Activated T-cell treated with anti-CD3 and anti-CD28 coated beads for 24 hours (primary cell): ENCODE data around the gene CYP46A1.

Experiments used
- DNase-seq: peaks from one replicate; pipeline ENCODE4 v3.0.0-alpha.2; 2020; ENCODE audit warnings: low read depth

The CYP46A1 gene

DNA sequence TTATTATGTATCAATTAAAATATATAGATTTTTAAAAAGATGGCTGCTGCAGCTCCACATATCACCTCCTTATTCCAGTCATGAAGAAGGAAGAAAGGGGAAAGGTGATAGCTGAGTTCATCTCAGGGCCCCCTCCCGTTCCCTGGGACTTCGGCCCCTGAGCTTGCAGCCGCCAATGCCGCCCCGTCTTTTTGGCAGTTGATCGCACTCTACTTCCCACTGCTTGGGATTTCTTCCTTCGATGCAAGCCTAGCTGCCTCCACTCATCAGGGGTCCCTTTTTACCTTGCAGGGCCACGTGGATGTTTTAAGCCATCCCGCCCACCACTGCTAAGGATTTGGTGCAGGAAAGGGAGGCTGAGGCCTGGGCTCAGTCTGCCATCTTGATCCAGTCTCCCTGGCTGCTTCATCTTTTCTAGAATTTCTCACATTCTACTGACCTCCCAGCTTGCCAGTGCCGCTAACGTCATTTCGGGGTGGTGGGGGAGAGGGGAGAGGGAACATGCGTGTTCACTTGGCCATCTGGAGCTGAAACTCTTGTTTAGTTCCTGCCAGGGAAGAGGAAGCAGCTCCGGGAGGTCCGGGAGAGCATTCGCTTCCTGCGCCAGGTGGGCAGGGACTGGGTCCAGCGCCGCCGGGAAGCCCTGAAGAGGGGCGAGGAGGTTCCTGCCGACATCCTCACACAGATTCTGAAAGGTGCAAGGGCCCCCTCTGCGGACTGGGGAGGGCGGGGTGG, 31.3 kb downstream of the CYP46A1 start:
- no peak for DNase-seq

DNA sequence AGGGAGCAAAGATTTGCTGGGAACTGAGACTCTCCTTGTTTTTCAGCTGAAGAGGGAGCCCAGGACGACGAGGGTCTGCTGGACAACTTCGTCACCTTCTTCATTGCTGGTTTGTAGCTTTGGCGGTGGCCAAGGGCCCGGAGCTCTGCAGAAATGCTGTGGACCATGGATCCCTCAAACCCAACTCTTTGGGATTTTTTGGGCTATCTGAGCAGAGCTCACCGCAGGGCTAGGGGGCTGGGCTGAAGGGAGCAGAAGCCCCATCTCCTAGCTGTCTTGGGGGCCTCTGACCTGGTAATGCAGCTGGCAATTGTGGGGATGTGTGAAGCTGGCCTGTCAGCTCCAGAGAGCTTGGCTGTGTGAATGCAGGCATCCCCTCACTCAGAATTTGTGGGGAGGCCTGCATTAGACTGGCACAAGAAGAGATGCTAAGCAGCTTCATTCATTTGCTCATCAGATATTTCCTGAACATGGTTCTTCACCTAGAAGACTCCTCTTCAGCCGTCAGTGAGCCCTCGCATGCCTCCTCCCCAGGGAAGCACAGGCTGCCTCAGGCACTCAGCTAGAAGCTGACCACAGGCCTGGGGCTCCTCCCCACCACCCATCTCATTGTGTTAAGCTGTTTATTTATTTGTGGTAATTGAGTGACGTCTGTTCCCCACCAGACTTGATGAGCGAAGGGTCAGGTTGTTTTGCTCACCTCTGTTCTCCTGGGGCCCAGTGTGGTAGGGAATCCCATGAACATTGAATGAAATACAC, 32.2 kb downstream of the CYP46A1 start:
- DNase-seq, result no peak

DNA sequence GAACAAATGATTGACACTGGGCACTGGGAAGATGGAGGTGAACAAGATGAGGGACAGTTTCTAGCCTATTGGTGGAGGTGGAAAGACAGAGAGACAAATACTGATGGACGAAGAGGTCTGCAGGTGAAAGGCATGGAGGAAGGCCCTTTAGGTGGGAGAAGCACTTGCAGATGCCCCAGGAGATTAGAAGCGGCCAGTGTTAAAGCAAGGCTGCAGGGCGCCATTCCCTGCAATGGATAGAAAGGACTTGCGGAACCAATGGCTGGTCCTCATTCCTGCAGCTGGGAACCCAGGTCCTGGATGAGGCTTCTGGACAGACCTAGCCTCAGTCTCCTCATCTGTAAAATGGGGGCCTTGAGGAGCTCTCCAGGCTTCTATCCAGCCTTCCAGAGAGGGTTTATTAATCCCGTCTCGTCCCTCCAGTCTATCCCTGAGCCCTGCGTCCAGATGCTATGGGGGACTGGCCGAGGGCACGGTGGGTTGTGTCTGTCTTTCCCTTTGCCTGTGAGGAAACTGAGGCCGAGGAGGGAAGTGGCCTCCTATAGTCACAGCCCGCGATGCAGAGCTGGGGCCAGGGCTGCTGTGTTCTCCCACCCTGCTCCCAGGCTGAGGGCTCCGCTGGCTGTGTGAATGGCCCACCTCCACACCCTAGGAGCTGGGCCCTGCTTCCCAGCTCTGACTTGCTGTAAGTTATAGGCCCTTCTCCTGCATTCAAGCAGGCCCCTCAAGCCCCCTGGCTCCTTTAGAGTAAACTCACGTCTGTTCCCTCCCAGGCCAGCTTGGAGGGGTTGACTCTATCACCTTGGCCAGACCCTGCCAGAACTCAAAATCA, 33.0 kb downstream of the CYP46A1 start:
- no peak for DNase-seq

DNA sequence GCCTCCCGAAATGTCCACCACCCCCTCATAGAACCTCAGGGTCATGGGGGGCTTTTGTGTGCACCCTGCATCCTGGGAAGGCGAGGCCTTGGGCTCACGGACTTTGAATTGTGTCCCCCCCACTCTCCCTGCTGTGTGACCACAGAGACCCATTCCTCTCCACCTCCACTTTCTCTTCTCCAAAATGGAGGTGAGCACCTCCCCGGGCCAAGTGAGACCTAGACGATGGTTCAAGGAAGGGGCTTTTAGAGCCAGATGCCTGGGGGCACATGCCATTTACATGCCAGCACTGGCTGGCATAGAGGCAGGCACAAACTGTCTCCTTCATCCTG, 33.5 kb downstream of the CYP46A1 start:
- DNase-seq, result no peak

DNA sequence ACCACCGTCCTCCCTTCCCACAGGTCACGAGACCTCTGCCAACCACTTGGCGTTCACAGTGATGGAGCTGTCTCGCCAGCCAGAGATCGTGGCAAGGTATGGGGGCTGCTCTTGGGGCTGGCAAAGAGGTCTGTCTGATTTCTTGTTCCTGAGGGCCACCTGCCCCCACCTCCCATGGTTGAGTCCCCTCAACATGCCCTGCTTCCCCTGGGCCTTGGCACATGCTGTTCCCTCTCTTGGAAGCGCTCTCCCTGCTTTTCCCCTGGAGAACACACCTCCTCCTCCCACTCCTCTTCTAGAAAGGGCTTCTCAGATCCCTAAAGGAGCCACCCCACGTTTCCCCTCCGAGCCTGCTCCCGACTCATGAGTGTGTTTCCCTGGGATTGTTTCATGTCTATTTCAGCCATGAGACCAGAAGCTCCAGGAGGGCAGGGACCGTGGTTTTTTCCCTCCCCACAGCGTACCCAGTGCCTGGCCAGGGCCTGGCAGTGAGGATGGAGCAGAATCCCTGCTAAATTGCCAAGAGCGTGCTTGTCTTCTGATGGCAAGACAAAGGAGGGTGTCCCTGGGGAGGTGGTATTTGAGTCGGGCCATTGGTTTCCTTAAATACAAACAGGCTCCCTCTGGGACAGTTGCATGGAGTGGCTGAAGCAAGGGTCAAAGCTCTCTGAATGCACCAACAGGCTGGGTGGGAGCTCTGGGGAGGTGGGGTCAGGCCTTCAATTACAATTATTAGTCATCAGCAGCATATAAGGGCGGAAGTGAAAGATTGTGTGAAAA, 34.1 kb downstream of the CYP46A1 start:
- DNase-seq, result no peak

DNA sequence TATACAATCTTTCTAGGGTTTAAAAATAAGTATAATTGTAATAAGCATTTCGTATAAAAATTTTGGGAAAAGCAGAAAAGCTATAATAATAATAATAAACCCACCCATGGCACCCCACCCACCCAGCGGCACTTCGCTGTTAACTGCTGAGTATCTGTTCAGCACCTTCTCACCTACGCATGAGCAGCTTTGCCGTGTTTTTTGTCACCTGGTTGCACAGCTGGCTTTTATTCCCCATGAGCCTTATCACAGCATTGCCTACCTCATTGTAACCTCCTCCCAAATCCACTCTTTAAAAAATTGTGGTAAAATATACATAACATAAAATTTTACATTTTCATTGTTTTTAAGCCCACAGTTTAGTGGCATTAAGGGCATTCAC, 34.7 kb downstream of the CYP46A1 start:
- DNase-seq, result no peak

DNA sequence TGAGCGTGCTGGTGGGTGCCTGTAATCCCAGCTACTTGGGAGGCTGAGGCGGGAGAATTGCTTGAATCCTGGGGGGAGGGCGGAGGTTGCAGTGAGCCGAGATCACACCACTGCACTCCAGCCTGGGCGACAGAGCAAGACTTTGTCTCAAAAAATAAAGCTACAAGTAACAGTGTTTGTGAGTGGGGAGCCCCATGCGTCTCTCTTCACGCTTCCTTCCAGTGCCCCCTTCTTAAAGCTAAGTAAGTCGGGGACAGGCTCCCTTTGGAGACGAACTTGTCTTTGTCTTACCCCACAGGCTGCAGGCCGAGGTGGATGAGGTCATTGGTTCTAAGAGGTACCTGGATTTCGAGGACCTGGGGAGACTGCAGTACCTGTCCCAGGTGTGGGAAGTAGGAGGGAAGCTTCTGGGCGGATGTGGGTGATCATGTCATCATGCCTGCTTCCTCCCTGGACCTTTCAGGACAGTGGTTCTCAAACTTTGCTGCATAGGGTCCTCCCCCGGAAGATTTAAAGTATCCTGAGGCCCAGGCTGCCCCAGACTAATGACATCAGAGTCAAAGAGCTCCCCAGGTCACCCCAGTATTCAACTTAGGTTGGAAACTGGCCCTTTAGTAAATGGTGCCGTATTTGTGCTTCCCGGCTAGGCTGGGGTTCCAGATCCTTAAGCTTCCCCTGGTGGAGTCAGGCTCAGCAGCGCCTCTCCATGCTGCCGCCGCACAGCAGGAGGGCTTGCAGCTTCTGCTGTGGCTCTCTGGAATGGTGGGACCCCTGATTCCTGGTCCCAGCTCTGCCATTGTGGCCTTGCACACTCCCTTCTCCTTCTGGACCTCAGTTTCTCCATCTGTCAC, 37.1 kb downstream of the CYP46A1 start:
- DNase-seq, result no peak

DNA sequence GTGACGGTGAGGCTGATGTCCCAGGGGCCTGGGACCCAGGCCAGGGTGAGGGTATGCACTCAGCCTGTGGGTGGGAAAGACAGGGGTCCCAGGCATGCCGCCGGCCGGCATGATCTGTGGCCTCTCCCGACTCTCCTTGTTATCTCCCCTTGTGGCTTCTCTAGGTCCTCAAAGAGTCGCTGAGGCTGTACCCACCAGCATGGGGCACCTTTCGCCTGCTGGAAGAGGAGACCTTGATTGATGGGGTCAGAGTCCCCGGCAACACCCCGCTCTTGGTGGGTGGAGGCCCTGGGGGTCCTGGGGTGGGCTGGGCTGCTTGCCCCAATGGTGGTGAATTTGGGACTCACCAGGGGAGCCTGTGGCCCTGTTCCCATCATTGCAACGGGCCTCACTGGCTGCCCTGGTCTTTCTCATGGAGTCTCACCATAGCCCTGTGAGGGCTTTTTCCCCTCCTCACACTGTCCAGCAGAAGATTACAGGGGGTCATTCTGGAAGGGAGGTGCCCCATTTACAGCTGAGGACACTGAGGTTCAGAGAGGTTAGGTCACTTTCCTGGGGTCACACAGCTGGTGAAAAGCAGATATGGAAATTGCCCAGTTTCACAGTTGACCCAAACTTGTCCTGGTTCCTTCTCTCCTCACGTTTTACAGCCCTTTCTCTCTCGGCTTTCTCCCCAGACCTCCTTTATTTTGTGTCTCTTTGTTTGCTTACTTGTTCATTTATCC, 37.9 kb downstream of the CYP46A1 start:
- DNase-seq, result no peak

DNA sequence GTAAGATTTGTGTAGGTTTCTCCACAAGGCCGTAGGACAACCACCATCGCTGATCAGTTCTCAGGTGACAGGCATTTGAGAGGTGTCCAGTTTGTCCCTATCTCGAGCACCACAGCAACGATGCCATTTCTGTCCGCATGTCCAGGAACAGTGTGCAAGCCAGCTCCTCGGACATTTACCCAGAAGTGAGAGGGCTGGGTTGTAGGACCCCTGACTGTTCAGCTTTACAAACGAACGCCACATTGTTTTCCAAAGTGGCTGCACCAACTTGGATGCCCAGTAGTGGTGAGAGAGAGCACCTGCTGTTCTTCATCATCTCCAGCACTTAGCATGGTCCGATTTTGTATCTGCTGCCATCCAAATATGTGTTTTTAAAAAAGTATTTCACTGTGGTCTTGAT, 38.6 kb downstream of the CYP46A1 start:
- no peak for DNase-seq

DNA sequence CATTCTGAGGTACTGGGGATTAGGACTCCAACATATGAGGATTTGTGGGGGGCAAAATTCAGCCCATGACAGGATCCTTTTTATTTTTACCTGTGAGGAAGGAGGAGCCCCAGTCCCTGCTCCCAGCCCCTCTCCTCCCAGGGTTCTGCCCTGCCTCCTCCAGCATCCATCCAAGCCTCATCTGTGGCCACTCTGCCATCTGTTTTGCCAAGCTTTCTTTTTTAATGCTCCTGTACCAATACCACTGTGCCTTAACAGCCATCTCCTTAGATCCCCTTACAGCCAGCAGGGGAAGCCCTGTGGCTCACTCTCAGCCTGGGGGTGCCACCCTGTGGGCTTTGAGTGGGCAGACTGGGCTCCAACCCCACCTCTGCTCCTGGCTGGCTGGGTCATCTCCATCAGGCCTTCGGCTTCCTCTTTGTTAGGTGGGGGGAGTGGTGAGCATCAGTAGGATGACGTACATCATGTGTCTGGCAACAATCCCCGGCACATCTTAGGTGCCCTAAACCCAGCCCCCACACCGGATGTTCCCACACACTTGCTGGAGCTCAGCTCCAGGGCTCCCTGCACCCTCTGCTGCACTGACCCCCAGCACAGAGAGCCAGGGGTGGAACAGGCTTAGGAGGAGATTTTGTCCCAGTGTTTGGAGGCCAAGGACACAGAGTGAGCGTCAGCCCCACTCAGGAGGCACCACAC, 40.2 kb downstream of the CYP46A1 start:
- no peak for DNase-seq

DNA sequence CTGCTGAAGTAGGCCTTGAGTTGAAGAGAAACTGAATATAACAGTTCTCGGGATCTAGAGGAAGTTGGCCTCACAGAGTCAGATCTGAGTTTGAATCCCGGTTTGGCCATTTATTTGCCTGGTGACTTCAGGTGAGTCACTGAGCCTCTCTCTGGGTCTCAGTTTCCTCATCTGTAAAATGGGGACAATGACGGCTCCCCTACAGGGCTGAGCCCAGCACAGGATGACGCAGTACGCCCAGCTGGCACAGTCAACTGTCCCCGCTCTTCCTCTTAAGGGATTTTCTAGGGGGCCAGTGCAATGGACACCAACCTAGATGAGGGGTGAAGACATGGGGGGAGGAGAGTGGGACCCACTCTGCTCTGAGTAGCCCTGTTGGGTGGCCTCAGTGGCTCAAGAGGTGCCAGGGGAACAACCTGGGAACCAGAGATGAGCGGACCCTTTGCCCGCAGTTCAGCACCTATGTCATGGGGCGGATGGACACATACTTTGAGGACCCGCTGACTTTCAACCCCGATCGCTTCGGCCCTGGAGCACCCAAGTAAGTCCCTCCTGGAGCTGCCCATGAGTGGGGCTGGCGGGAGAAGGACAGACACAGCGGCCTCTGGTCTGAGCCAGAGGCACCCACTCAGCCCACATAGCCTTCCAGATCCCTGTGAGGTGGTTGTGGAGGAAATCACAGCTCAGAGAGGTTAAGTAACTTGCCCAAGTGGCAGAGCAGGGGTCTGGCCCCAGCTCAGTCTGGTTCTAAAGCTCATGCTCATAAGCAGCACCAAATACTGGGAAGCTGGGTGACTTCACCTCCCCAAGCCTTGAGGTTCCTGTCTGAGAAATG, 41.1 kb downstream of the CYP46A1 start:
- DNase-seq, result no peak

DNA sequence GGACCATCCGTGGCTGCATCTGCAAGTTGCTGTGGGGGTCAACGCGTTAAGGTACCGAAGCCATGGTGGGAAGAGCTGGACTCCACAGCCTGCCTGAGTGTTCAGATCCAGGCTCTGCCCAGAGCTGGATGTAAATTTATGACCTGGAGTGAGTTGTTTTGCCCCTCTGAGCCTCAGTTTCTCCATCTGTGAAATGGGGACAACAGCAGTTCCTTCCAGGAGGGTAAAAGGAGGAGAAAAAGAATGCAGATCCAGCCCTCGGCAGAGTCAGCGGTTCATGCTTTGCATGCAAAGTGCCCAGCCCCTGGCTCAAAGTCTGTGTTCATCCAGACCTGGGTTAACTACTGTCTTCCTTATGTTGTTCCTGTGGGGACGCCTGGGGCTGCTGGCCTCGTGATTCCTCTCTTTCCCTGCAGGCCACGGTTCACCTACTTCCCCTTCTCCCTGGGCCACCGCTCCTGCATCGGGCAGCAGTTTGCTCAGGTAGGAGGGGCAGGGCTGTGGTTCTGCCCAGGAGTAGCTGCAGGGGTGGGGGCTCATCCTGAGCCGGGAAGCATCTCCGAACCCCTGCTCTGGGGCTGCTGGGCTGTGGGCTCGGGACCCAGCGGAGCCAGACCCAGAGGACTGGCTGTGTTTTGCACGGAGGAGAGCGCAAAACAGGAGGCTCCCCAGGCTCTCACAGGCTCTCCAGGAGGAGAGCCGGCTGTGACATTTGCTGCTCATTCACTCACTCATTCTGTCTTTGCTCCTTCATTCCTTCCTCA, 41.9 kb downstream of the CYP46A1 start:
- no peak for DNase-seq

DNA sequence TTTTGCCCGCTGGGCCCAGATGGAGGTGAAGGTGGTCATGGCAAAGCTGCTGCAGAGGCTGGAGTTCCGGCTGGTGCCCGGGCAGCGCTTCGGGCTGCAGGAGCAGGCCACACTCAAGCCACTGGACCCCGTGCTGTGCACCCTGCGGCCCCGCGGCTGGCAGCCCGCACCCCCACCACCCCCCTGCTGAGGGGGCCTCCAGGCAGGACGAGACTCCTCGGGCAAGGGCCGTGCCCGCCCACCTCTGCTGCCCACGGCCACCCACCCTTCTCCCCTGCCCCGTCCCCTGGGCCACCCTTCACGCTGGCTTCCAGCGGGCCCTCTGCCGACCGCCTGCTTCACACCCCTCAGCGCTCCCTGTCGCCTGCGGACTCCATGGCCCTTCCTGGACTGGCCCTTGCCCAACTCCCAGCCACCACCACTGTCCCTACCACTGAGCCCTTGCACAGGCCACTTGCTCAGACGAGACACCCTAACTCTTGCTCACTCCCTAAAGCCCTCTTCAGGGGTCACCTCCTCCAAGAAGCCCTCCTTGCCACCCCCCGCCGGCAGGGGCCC, 42.5 kb downstream of the CYP46A1 start:
- DNase-seq, result no peak

DNA sequence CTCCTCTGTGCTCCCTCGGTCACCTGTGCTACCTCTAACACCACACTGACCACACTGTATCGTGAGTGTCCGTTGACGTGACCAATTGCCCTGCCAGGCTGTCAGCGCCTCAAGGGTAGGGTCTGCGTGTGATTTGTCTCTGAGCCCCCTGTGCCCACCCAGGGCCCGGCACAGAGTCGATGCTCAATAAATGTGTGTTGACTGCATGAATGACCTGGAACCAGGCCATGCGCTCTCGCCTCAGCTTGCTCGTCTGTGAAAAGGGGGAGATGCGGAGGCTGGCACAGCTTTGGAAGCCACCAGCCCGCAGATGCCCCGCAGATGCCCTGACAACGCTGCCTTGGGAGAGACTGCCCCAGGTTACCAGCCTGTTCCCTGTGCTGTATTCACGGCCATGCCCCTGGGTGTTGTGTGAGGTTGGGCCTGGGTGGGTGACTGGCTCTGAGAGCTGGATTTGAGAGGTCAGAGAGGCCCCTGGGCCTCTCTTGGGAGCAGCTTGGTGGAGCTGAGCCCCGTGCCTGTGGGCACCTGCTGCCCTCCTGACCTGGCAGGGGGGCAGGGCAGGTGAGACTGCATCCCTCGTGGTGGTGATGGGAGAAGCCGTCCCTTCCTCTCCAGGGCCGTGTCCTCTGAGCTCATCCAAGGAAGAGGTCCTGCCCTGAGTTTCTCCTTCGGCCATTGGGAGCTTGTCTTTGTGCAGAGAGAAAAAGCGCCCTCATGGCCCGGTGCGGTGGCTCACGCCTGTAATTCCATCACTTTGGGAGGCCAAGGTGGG, 43.2 kb downstream of the CYP46A1 start:
- DNase-seq, result no peak

DNA sequence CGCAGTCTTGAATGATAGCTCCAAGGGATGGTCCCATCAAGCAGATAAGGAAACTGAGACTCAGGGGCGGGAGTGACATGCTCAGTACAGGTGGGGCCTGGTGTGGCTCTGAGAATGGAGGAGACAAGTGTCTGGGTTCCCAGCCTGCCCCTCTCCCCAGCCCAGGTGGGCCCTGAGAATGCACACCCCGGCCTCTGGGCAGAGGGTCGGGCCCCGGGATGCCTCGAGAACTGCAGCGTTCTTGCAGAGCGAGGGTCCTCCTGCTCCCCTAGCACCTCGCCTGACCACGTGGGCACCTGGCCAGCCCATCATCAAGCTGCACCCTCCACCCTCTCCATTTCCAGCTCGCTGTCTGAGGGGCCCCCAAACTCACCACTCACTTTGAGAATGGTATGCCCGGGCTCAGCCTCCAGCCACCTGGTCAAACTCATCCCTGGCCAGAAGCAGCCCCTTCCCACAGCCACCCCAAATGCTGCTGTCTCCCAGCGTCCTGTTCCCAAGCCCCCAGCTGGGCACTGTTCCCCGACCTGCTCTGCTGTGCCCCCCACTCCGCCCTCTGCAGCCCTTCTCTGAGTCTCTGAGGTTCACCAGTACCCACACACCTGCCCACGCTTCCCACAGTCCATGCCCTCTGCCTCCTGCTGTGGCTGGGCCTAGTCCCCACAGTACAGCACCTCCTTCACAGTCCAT, 44.3 kb downstream of the CYP46A1 start:
- DNase-seq, result no peak

DNA sequence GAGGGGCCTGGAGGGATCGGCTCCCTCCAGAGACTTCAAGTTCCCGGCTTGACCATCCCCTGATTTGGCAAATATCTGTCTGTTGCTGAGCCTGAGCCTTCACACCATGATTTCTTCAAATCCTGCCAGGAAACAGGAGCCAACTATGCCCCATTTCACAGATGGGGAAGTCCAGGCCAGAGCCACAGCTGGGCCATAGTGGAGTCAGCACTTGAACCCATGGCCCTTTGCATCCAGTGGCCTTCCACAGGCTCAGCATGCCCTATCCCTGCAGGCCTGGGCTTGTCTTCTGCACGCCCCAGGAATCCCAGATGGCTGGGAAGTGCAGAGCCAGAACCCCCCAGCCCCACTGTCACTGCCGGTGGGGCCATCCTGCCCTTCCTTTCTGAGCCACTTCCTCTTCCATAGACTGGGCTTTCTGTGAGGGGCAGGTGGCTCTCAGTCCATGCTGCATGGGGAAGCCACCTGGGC, 44.9 kb downstream of the CYP46A1 start:
- no peak for DNase-seq
